ENCODE measurements around the gene TMEM150C.

DNA sequence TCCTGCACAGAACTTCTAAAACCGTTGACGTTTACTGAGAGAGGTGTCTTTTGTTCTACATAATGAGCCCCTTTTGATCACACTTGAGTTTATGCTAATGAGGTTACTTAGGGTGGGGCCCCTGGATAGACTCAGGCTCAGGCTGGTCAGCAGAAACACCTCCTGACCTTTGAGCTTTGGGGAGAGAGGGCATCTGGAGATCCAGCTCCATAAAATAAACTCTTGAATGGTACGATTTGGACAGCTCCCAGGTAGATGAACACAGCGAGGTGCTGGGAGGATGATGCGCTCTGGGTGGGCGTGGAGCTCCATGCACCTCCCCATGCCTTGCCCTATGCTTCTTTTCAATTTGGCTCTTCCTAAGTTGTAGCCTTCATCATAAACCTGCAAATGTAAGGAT, 79.4 kb downstream of the TMEM150C start:
- TF ChIP-seq, protein P1, sequence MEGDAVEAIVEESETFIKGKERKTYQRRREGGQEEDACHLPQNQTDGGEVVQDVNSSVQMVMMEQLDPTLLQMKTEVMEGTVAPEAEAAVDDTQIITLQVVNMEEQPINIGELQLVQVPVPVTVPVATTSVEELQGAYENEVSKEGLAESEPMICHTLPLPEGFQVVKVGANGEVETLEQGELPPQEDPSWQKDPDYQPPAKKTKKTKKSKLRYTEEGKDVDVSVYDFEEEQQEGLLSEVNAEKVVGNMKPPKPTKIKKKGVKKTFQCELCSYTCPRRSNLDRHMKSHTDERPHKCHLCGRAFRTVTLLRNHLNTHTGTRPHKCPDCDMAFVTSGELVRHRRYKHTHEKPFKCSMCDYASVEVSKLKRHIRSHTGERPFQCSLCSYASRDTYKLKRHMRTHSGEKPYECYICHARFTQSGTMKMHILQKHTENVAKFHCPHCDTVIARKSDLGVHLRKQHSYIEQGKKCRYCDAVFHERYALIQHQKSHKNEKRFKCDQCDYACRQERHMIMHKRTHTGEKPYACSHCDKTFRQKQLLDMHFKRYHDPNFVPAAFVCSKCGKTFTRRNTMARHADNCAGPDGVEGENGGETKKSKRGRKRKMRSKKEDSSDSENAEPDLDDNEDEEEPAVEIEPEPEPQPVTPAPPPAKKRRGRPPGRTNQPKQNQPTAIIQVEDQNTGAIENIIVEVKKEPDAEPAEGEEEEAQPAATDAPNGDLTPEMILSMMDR (IDR thresholded peaks at IDR 0.05), result no peak
- TF ChIP-seq POLR2A (IDR thresholded peaks at IDR 0.05), result no peak

All from right lobe of liver (tissue), 4 donors.